HepG2 (cell line): ENCODE measurements around the gene U2AF1L4.
"Not testable (repeated sequence)": the region's sequence is repeated elsewhere in the genome, so short reads cannot be mapped to it uniquely, and the experiment has no call there.

ENCODE experiments used
- CTCF ChIP-seq: sonication (generic); formaldehyde crosslinking; IDR thresholded peaks from 2 replicates; pipeline ENCODE4 v1.5.0; 2020; ENCODE audit warnings: mild to moderate bottlenecking, missing genetic modification reagents, moderate library complexity
- HNRNPH1 ChIP-seq: fragments of 200-400 bp; formaldehyde crosslinking; optimal IDR thresholded peaks from 2 replicates; pipeline ENCODE3; 2017; ENCODE audit warnings: mild to moderate bottlenecking, low read depth, low read length
- PREB ChIP-seq: sonication (generic); formaldehyde crosslinking; IDR thresholded peaks from 2 replicates; pipeline ENCODE4 v1.4.0; 2020; ENCODE audit warnings: missing genetic modification reagents
- SMAD3 ChIP-seq: sonication (generic); formaldehyde crosslinking; IDR thresholded peaks from 2 replicates; pipeline ENCODE4 v1.4.0; 2020; ENCODE audit warnings: missing genetic modification reagents
- TAF1 ChIP-seq: sonication (generic); formaldehyde crosslinking; IDR thresholded peaks from 2 replicates; pipeline ENCODE4 v1.4.0; 2020; ENCODE audit warnings: missing genetic modification reagents

GRCh38 chr19:35772362-35772761 is 27.1 kb upstream of the U2AF1L4 start:
- not testable (repeated sequence) for TF ChIP-seq CTCF; TAF1; PREB (CRISPR knock-in tag); SMAD3 (CRISPR knock-in tag); HNRNPH1
